Measurements from ENCODE around the gene IL6. TPM values are rescaled to one million over a fixed set of nuclear protein-coding genes. Genes with fewer than 3 reads are reported as not detected.

The IL6 gene
- total and polyA plus RNA-seq, 9 of the 15 experiments (the other 6 are each of a cell fraction or from before 2014, with no cell fraction given), result 0.76 to 2.9 (median 1.5) TPM

GRCh38 chr7:22724861-22725260 is 2.1 kb upstream of the IL6 start:
- intact Hi-C loops (cut with micrococcal nuclease), result loop anchor here (1.0 to 5.0 kb wide), 4 partner anchors 43 to 347 kb away; no protein-coding TSS in a partner anchor
- Histone ChIP-seq H2AFZ (ENCODE audit: low read depth, low read length) (peak overlapping the region; percentile 89), H3K9me1 (ENCODE audit: control insufficient read depth, insufficient read depth, low read length) (no peaks in the 10 kb centered on the region), H3K4me3 (no peak overlapping the region), H3K4me2 (ENCODE audit: insufficient read depth, low read length) (peak overlapping the region; percentile 75), H4K20me1 (replicated peaks; ENCODE audit: control insufficient read depth, insufficient read depth, low read length) (no peaks in the 10 kb centered on the region), H3K79me2 (ENCODE audit: control insufficient read depth, insufficient read depth, low read length) (peaks cover 2% of the 10 kb centered on the region; the same call in 1 of the 3 replicates), H3K9me3 (replicated peaks; ENCODE audit: control insufficient read depth, insufficient read depth, low read depth, low read length) (no peaks in the 10 kb centered on the region), H3K36me3 (ENCODE audit: control insufficient read depth, insufficient read depth, low read length) (no peaks in the 10 kb centered on the region), H3K27ac (ENCODE audit: extremely low read depth, low read depth, low read length) (0 out of 3 replicates have a peak overlapping the region, but pooled peaks have one; percentile 29), H3K4me1 (replicated peaks in 1 of 2; ENCODE audit: control insufficient read depth in 2 of 2, insufficient read depth in 2 of 2, low read length in 2 of 2) (peaks cover 16 to 58% of the 10 kb centered on the region in 2 experiments), H3K9ac (ENCODE audit: insufficient read depth in 1 of 2, low read depth in 2 of 2, low read length in 2 of 2) (peak overlapping the region in 1 of 2 experiments; percentile 22; a peak in 1 of 4 replicates), H3K27me3 (ENCODE audit: control insufficient read depth in 2 of 2, insufficient read depth in 2 of 2, low read length in 2 of 2) (no peaks in the 10 kb centered on the region)
- ChIA-PET POLR2A (interaction anchor here (0.5 to 4.2 kb wide), 5 partner anchors 13 to 170 kb away, joined by 3 to 21 read pairs (median 4); no protein-coding TSS in a partner anchor), CTCF (ENCODE audit: low intra/inter-chr PET ratio) (interaction anchor here (1.1 to 3.1 kb wide), 3 partner anchors 68 to 331 kb away, joined by 3 to 52 read pairs (median 11); no protein-coding TSS in a partner anchor)
- no TSS peak for BruUV-seq (replicated peaks)
- ATAC-seq (no peak), FAIRE-seq (no peak), DNase-seq (ENCODE audit: extremely low read depth in 1 of 4, low spot score in 3 of 4) (no peak)
- WGBS (ENCODE audit: insufficient coverage, low coverage, missing lambda C conversion rate), result 54% methylated on average over 6 of the region's 6 CpGs
- in situ Hi-C loops (cut with MboI), result loop anchor here (5.0 to 25.0 kb wide), 2 partner anchors 163 to 613 kb away; no protein-coding TSS in a partner anchor
- TF ChIP-seq SRF (CRISPR knock-in tag; IDR thresholded peaks at IDR 0.05) (no peak), RNF219 (CRISPR knock-in tag; IDR thresholded peaks at IDR 0.05) (no peak), ZBTB40 (IDR thresholded peaks at IDR 0.05) (no peak), ZBTB40 (CRISPR knock-in tag; IDR thresholded peaks at IDR 0.05) (no peak), SAFB (IDR thresholded peaks at IDR 0.05; ENCODE audit: borderline replicate concordance, low read depth, low read length) (no peak), ILK (tag; IDR thresholded peaks at IDR 0.05; ENCODE audit: borderline replicate concordance, low read depth) (no peak), HEY1 (CRISPR knock-in tag; IDR thresholded peaks at IDR 0.05; ENCODE audit: borderline replicate concordance) (no peak), PURB (CRISPR knock-in tag; IDR thresholded peaks at IDR 0.05; ENCODE audit: low read depth) (no peak), CHD2 (IDR thresholded peaks at IDR 0.05; ENCODE audit: low read depth, low read length) (no peak)
